ENCODE measurements around the gene TTC28.

- TF ChIP-seq FOXM1 (IDR thresholded peaks at IDR 0.05; ENCODE audit: borderline replicate concordance, low read depth) (no peak), ZBTB7A (IDR thresholded peaks at IDR 0.05; ENCODE audit: low read depth) (no peak), TCF12 (IDR thresholded peaks at IDR 0.05; ENCODE audit: low read depth) (no peak), REST (IDR thresholded peaks at IDR 0.05; ENCODE audit: low read depth) (no peak), YY1 (IDR thresholded peaks at IDR 0.05; ENCODE audit: low read depth) (no peak), MAX (IDR thresholded peaks at IDR 0.05) (no peak)
Measured at GRCh38 chr22:28398981-28399380, 280.7 kb downstream of the TTC28 start.
